HepG2 (cell line): ENCODE measurements around the gene BMPR2. TPM values are rescaled to one million over a fixed set of nuclear protein-coding genes. Genes with fewer than 3 reads are reported as not detected.
"Not testable (repeated sequence)": the region's sequence is repeated elsewhere in the genome, so short reads cannot be mapped to it uniquely, and the experiment has no call there.

ENCODE experiments used
- ATAC-seq: fragments of 200-7000 bp; cut with Tn5 transposase; 3 replicates; pipeline ENCODE4 v1.9.1; 2020; ENCODE audit warnings: mild to moderate bottlenecking, moderate library complexity
- BruUV-seq: library from RNA; stranded (reverse); fragments of 400-500 nt; replicated peaks from 2 replicates; lab custom pipeline; 2021; lab: Mats Ljungman, UMichigan
- CTCF ChIA-PET: fragments of 300-600 bp; formaldehyde crosslinking; extraction: SDS; loops from one replicate; lab custom pipeline; 2021; ENCODE audit warnings: low total read pairs, inconsistent platforms, low intra/inter-chr PET ratio; lab: Yijun Ruan, JAX
- POLR2A ChIA-PET: fragments of 350-600 bp; sonication (Branson Sonifier 250); formaldehyde crosslinking; loops from one replicate; lab custom pipeline; 2020; ENCODE audit warnings: antibody characterized with exemption, inconsistent platforms; lab: Yijun Ruan, JAX
- DNase-seq: peaks from one replicate; pipeline ENCODE4 v3.0.0-alpha.2; 2015; ENCODE audit warnings: low spot score
- FAIRE-seq: peaks from 3 replicates; lab custom pipeline; 2011; peaks lifted over from hg19 to GRCh38; lab: Jason Lieb, UNC
- H2AFZ ChIP-seq: one replicate; pipeline ENCODE4 v1.6.1; 2011; ENCODE audit warnings: low read length, inconsistent platforms
- H3K27ac ChIP-seq: fragments of 300-600 bp; 3 replicates; pipeline ENCODE4 v1.8.0; 2011; ENCODE audit warnings: mixed run types, mild to moderate bottlenecking, mixed read lengths, low read length, inconsistent platforms; ENCODE audit not compliant: insufficient read depth; ENCODE audit errors: extremely low read length
- H3K27me3 ChIP-seq, 2 experiments: fragments of 200-600 bp in 1 of 2; 2 replicates in 1 of 2; 3 replicates in 1 of 2; pipeline versions ENCODE4 v1.6.0 to v1.8.0; 2011; ENCODE audit warnings: low read length in 2 of 2, mild to moderate bottlenecking in 2 of 2, moderate library complexity in 2 of 2, inconsistent platforms in 1 of 2; ENCODE audit not compliant: insufficient read depth in 2 of 2, control insufficient read depth in 1 of 2
- H3K36me3 ChIP-seq, 2 experiments: fragments of 200-600 bp in 1 of 2; replicated peaks in 1 of 2; 2 replicates in 1 of 2; 3 replicates in 1 of 2; pipeline versions ENCODE4 v1.5.1 to v1.8.0; 2011; ENCODE audit warnings: low read length in 2 of 2, inconsistent platforms in 1 of 2; ENCODE audit not compliant: insufficient read depth in 2 of 2, control insufficient read depth in 1 of 2
- H3K4me1 ChIP-seq: 2 replicates; pipeline ENCODE4 v1.5.1; 2012; ENCODE audit warnings: low read length, inconsistent platforms; ENCODE audit not compliant: insufficient read depth
- H3K4me2 ChIP-seq: 2 replicates; pipeline ENCODE4 v1.6.0; 2011; ENCODE audit warnings: low read depth, low read length, inconsistent platforms
- H3K4me3 ChIP-seq, 3 experiments: fragments of 200-600 bp in 1 of 3; sonication (generic), shearing (Covaris generic) in 1 of 3; replicated peaks in 1 of 3; 2 replicates each; pipeline ENCODE4 v1.5.1; 2011 to 2016; ENCODE audit warnings: low read length in 3 of 3, inconsistent platforms in 2 of 3, low read depth in 2 of 3, mild to moderate bottlenecking in 2 of 3, control low read depth in 1 of 3, mixed read lengths in 1 of 3; ENCODE audit not compliant: insufficient read depth in 1 of 3
- H3K79me2 ChIP-seq: one replicate; pipeline ENCODE4 v1.6.1; 2011; ENCODE audit warnings: low read length, inconsistent platforms; ENCODE audit not compliant: insufficient read depth
- H3K9ac ChIP-seq: 2 replicates; pipeline ENCODE4 v1.6.0; 2011; ENCODE audit warnings: mild to moderate bottlenecking, low read depth, low read length, inconsistent platforms; ENCODE audit not compliant: insufficient read depth
- H3K9me3 ChIP-seq: 2 replicates; pipeline ENCODE4 v1.5.1; 2012; ENCODE audit warnings: mild to moderate bottlenecking, low read length
- H4K20me1 ChIP-seq: 2 replicates; pipeline ENCODE4 v1.6.0; 2011; ENCODE audit warnings: inconsistent platforms, mild to moderate bottlenecking, low read length, moderate library complexity; ENCODE audit not compliant: insufficient read depth
- CENPT ChIP-seq: sonication (generic); formaldehyde crosslinking; IDR thresholded peaks from 2 replicates; pipeline ENCODE4 v1.8.0; 2022; ENCODE audit warnings: low read depth, mild to moderate bottlenecking, moderate library complexity, missing genetic modification reagents
- KDM1A ChIP-seq: IDR thresholded peaks from 2 replicates; pipeline ENCODE4 v1.6.1; 2016; ENCODE audit warnings: missing compliant biosample characterization
- MIXL1 ChIP-seq: IDR thresholded peaks from 2 replicates; pipeline ENCODE4 v1.6.1; 2016
- NFATC3 ChIP-seq: sonication (generic); formaldehyde crosslinking; IDR thresholded peaks from 2 replicates; pipeline ENCODE4 v1.5.1; 2020; ENCODE audit warnings: mild to moderate bottlenecking, missing genetic modification reagents
- POLR2AphosphoS2 ChIP-seq: IDR thresholded peaks from 2 replicates; pipeline ENCODE4 v1.6.1; 2011; ENCODE audit warnings: low read depth, low read length, improper control_type of control experiment
- SMAD1 ChIP-seq: sonication (generic); formaldehyde crosslinking; IDR thresholded peaks from 2 replicates; pipeline ENCODE4 v1.4.0; 2020; ENCODE audit warnings: missing genetic modification reagents, low read depth, mild to moderate bottlenecking, borderline replicate concordance
- ZNF10 ChIP-seq: sonication (generic); formaldehyde crosslinking; IDR thresholded peaks from 2 replicates; pipeline ENCODE4 v1.4.0; 2020; ENCODE audit warnings: mild to moderate bottlenecking, low read depth, missing genetic modification reagents, borderline replicate concordance
- ZNF205 ChIP-seq: IDR thresholded peaks from 2 replicates; pipeline ENCODE4 v1.6.1; 2018; ENCODE audit warnings: missing biosample characterization, missing genetic modification reagents
- WGBS: methylation state at CpG from one replicate; pipeline ENCODE4 v1.1.6; 2017; ENCODE audit warnings: low lambda C conversion rate; 5-methylcytosine and 5-hydroxymethylcytosine counted together
- in situ Hi-C: cut with HindIII; loops from 2 replicates; pipeline ENCODE4 v1.10.0; 2017; ENCODE audit warnings: low pct_unique_long_range_greater_than_20kb; ENCODE audit not compliant: extremely low pct_ligation_motif_present
- intact Hi-C: fragments of 100-400 bp; cut with micrococcal nuclease; formaldehyde crosslinking; loops from one replicate; pipeline ENCODE4 v1.10.0; 2022; ENCODE audit not compliant: unreplicated experiment
- polyA plus RNA-seq, 8 experiments: library from polyadenylated mRNA; depleted of rRNA in 3 of 8; stranded (reverse) in 7 of 8; unstranded in 1 of 8; fragments of >200 nt; fragmentation: Illumina TruSeq in 4 of 8; extraction: Trizol in 4 of 8; gene quantifications; 2 replicates each; pipeline versions ENCODE4 v1.2.1 to v1.2.3, GENCODE V29; 2011 to 2016; ENCODE audit warnings: low read depth in 4 of 8, missing spikeins in 1 of 8, mixed read lengths in 1 of 8; ENCODE audit not compliant: insufficient read depth in 1 of 8
- total RNA-seq, 5 experiments: library from RNA; depleted of rRNA; stranded (reverse); fragments of >200 nt; fragmentation: Illumina TruSeq; extraction: Trizol; gene quantifications; 2 replicates each; pipeline ENCODE4 v1.2.3, GENCODE V29; 2016; ENCODE audit warnings: low read depth in 1 of 5
- TF ChIP-seq, protein P1 (sequence below): sonication (generic); formaldehyde crosslinking; IDR thresholded peaks from one replicate; pipeline ENCODE4 v1.5.1; 2020; ENCODE audit warnings: mild to moderate bottlenecking, missing genetic modification reagents; ENCODE audit errors: not compliant biosample characterization
- TF ChIP-seq, protein P2 (sequence below): sonication (generic); formaldehyde crosslinking; IDR thresholded peaks from 2 replicates; pipeline ENCODE4 v1.8.0; 2022; ENCODE audit warnings: low read depth, missing genetic modification reagents

The BMPR2 gene
- total and polyA plus RNA-seq, 2 of the 13 experiments (the other 11 are each of a cell fraction or from before 2014, with no cell fraction given): 5.5 to 10.3 TPM

DNA sequence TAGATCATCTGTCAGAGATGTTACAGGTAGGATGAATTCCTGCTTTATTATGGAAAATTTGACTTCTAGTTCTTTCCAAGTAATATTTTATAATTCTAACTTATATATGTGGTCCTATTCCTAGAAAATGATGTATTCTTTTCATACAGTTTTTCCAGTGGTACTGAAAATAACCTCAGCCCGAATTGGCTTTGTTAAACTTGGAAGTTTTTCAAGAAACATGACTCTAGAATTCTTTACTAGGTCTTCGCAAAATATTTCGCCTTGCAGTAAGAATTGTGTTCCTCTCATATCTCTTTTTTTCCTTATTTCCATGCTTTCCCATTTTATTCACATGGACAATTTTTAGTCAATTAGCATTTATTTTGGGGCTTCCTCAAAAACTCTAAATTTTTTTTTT, 60.5 kb downstream of the BMPR2 start:
- CTCF ChIA-PET: no interaction called here
- Histone ChIP-seq H3K36me3 (no peaks in the 10 kb centered on the region), H3K4me3 (no peak overlapping the region), H3K9me3 (no peaks in the 10 kb centered on the region), H4K20me1 (no peaks in the 10 kb centered on the region), H3K4me2 (no peak overlapping the region), H2AFZ (no peak overlapping the region), H3K79me2 (no peaks in the 10 kb centered on the region), H3K27me3 (no peaks in the 10 kb centered on the region), H3K4me1 (no peaks in the 10 kb centered on the region), H3K27ac (no peak overlapping the region), H3K9ac (no peak overlapping the region)
- in situ Hi-C loops: no loop called here
- FAIRE-seq (no peak), ATAC-seq (no peak), DNase-seq (no peak)
- POLR2A ChIA-PET: no interaction called here
- intact Hi-C loops: no loop called here
- BruUV-seq: no TSS peak
- TF ChIP-seq POLR2AphosphoS2 (no peak), SMAD1 (no peak), ZNF205 (no peak), KDM1A (no peak), CENPT (CRISPR knock-in tag) (no peak), NFATC3 (CRISPR knock-in tag) (no peak), MIXL1 (CRISPR knock-in tag) (no peak), ZNF10 (no peak)
- TF ChIP-seq, protein P1, sequence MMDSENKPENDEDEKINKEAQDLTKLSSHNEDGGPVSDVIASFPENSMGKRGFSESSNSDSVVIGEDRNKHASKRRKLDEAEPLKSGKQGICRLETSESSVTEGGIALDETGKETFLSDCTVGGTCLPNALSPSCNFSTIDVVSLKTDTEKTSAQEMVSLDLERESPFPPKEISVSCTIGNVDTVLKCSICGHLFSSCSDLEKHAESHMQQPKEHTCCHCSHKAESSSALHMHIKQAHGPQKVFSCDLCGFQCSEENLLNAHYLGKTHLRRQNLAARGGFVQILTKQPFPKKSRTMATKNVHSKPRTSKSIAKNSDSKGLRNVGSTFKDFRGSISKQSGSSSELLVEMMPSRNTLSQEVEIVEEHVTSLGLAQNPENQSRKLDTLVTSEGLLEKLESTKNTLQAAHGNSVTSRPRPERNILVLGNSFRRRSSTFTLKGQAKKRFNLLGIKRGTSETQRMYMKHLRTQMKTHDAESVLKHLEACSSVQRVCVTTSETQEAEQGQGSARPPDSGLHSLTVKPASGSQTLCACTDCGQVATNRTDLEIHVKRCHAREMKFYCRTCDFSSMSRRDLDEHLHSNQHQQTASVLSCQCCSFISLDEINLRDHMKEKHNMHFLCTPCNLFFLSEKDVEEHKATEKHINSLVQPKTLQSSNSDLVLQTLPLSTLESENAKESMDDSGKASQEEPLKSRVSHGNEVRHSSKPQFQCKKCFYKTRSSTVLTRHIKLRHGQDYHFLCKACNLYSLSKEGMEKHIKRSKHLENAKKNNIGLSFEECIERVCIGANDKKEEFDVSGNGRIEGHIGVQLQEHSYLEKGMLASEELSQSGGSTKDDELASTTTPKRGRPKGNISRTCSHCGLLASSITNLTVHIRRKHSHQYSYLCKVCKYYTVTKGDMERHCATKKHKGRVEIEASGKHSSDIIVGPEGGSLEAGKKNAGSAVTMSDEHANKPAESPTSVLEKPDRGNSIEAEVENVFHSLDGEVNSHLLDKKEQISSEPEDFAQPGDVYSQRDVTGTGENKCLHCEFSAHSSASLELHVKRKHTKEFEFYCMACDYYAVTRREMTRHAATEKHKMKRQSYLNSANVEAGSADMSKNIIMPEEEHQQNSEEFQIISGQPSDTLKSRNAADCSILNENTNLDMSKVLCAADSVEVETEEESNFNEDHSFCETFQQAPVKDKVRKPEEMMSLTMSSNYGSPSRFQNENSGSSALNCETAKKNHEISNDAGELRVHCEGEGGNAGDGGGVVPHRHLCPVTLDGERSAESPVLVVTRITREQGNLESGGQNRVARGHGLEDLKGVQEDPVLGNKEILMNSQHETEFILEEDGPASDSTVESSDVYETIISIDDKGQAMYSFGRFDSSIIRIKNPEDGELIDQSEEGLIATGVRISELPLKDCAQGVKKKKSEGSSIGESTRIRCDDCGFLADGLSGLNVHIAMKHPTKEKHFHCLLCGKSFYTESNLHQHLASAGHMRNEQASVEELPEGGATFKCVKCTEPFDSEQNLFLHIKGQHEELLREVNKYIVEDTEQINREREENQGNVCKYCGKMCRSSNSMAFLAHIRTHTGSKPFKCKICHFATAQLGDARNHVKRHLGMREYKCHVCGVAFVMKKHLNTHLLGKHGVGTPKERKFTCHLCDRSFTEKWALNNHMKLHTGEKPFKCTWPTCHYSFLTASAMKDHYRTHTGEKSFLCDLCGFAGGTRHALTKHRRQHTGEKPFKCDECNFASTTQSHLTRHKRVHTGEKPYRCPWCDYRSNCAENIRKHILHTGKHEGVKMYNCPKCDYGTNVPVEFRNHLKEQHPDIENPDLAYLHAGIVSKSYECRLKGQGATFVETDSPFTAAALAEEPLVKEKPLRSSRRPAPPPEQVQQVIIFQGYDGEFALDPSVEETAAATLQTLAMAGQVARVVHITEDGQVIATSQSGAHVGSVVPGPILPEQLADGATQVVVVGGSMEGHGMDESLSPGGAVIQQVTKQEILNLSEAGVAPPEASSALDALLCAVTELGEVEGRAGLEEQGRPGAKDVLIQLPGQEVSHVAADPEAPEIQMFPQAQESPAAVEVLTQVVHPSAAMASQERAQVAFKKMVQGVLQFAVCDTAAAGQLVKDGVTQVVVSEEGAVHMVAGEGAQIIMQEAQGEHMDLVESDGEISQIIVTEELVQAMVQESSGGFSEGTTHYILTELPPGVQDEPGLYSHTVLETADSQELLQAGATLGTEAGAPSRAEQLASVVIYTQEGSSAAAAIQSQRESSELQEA (CRISPR knock-in tag): no peak
- TF ChIP-seq, protein P2, sequence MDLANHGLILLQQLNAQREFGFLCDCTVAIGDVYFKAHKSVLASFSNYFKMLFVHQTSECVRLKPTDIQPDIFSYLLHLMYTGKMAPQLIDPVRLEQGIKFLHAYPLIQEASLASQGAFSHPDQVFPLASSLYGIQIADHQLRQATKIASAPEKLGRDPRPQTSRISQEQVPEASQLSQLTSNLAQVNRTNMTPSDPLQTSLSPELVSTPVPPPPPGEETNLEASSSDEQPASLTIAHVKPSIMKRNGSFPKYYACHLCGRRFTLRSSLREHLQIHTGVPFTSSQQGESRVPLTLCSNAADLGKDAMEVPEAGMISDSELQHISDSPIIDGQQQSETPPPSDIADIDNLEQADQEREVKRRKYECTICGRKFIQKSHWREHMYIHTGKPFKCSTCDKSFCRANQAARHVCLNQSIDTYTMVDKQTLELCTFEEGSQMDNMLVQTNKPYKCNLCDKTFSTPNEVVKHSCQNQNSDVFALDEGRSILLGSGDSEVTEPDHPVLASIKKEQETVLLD (CRISPR knock-in tag): no peak
- WGBS: 90% methylated on average over 3 of the region's 3 CpGs

DNA sequence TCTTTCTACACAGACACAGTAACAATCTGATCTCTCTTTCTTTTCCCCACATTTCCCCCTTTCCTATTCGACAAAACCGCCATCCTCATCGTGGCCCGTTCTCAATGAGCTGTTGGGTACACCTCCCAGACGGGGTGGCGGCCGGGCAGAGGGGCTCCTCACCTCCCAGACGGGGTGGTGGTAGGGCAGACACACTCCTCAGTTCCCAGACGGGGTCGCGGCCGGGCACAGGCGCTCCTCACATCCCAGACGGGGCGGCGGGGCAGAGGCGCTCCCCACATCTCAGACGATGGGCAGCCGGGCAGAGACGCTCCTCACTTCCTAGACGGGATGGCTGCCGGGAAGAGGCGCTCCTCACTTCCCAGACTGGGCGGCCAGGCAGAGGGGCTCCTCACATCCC, 64.0 kb downstream of the BMPR2 start:
- 96% methylated on average over 24 of the region's 24 CpGs for WGBS
- H3K27me3 ChIP-seq, H3K4me1 ChIP-seq, ATAC-seq, in situ Hi-C loops, H3K9me3 ChIP-seq, H3K4me3 ChIP-seq, FAIRE-seq, H3K36me3 ChIP-seq, H3K4me2 ChIP-seq, H4K20me1 ChIP-seq, H3K27ac ChIP-seq, intact Hi-C loops, CTCF ChIA-PET, BruUV-seq, H2AFZ ChIP-seq, H3K9ac ChIP-seq, POLR2A ChIA-PET, H3K79me2 ChIP-seq, DNase-seq: not testable (repeated sequence)
